Esophagus squamous epithelium (tissue), 5 donors: ENCODE results near the gene DNAH3. TPM values are rescaled to one million over a fixed set of nuclear protein-coding genes. Genes with fewer than 3 reads are reported as not detected.

Experiments used
- DNase-seq: peaks from one replicate; lab custom pipeline; 2025; lab: John Stamatoyannopoulos, UW
- H3K27ac ChIP-seq, 4 donors: fragments of 200-600 bp; sonication (generic); one replicate each; pipeline ENCODE4 v1.5.1; 2016 to 2019; ENCODE audit warnings: mild to moderate bottlenecking in 1 of 4
- H3K27me3 ChIP-seq, 4 donors: fragments of 200-600 bp; sonication (generic); 1 replicate in 3 of 4; 2 replicates in 1 of 4; pipeline versions ENCODE4 v1.5.1 to v1.6.0; 2017 to 2021; ENCODE audit warnings: antibody characterized with exemption in 1 of 4
- H3K36me3 ChIP-seq, 3 donors: fragments of 200-600 bp; sonication (generic); one replicate each; pipeline ENCODE4 v1.5.1; 2016 to 2019
- H3K4me1 ChIP-seq, 3 donors: fragments of 200-600 bp; sonication (generic); one replicate each; pipeline ENCODE4 v1.5.1; 2017 to 2019
- H3K4me3 ChIP-seq, 4 donors: fragments of 200-600 bp; sonication (generic); 1 replicate in 3 of 4; 2 replicates in 1 of 4; pipeline ENCODE4 v1.5.1; 2016 to 2019; ENCODE audit warnings: mild to moderate bottlenecking in 2 of 4, moderate library complexity in 1 of 4
- H3K9me3 ChIP-seq, 3 donors: fragments of 200-600 bp; sonication (generic); one replicate each; pipeline ENCODE4 v1.5.1; 2016 to 2019
- POLR2A ChIP-seq, 4 donors: fragments of 450-650 bp; IDR thresholded peaks; one replicate each; pipeline ENCODE4 v1.6.1; 2017; ENCODE audit warnings: antibody characterized with exemption in 4 of 4, mild to moderate bottlenecking in 4 of 4, moderate library complexity in 3 of 4
- WGBS, 2 donors: methylation state at CpG; one replicate each; pipeline ENCODE4 v1.1.5; 2018; 5-methylcytosine and 5-hydroxymethylcytosine counted together
- intact Hi-C: fragments of 100-400 bp; cut with DNase I; formaldehyde crosslinking; loops from one replicate; pipeline ENCODE4 v1.15.0; 2022
- total RNA-seq, 4 donors: library from RNA; depleted of rRNA; stranded (reverse); fragments of >200 nt; gene quantifications; one replicate each; pipeline ENCODE4 v1.1.0, GENCODE V29; 2016
- TF ChIP-seq, protein P1 (sequence below), 6 experiments: fragments of 450-650 bp in 4 of 6; fragments of 200-600 bp in 2 of 6; sonication (generic) in 2 of 6; IDR thresholded peaks; one replicate each; pipeline ENCODE4 v1.5.1; 2016 to 2019; ENCODE audit warnings: antibody characterized with exemption in 6 of 6, mild to moderate bottlenecking in 4 of 6, moderate library complexity in 4 of 6
- donor health status: DM: yes; HTN: yes; CAD: no.

Gene DNAH3
- total RNA-seq, 4 donors from 2014 or later: 0.57 TPM; not detected in 2

DNA sequence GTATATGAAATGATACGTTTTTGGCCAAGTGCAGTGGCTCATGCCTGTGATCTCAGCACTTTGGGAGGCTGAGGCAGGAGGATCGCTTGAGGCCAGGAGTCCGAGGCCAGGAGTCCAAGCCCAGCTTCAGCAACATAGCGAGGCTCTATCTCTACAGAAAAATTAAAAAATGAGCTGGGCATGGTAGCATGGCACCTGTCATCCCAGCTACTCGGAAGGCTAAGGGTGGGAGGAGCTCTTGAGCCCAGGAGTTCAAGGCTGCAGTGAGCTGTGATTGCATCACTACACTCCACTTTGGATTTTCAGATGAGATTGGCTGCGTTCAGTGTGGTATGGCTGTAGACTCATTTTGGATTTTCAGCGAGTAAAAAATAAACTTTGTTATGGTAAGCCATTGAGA lies 112.4 kb downstream of the DNAH3 start:
- Histone ChIP-seq H3K27me3 (no peaks in the 10 kb centered on the region), H3K4me3 (no peak overlapping the region), H3K9me3 (no peaks in the 10 kb centered on the region), H3K4me1 (no peaks in the 10 kb centered on the region), H3K27ac (no peak overlapping the region), H3K36me3 (no peaks in the 10 kb centered on the region)
- DNase-seq: no peak
- intact Hi-C loops: no loop called here
- TF ChIP-seq, protein P1, sequence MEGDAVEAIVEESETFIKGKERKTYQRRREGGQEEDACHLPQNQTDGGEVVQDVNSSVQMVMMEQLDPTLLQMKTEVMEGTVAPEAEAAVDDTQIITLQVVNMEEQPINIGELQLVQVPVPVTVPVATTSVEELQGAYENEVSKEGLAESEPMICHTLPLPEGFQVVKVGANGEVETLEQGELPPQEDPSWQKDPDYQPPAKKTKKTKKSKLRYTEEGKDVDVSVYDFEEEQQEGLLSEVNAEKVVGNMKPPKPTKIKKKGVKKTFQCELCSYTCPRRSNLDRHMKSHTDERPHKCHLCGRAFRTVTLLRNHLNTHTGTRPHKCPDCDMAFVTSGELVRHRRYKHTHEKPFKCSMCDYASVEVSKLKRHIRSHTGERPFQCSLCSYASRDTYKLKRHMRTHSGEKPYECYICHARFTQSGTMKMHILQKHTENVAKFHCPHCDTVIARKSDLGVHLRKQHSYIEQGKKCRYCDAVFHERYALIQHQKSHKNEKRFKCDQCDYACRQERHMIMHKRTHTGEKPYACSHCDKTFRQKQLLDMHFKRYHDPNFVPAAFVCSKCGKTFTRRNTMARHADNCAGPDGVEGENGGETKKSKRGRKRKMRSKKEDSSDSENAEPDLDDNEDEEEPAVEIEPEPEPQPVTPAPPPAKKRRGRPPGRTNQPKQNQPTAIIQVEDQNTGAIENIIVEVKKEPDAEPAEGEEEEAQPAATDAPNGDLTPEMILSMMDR (IDR thresholded peaks at IDR 0.05): no peak
- no peak for TF ChIP-seq POLR2A (IDR thresholded peaks at IDR 0.05)
- 85 to 89% methylated on average over 7 of the region's 7 CpGs for WGBS, 2 donors

DNA sequence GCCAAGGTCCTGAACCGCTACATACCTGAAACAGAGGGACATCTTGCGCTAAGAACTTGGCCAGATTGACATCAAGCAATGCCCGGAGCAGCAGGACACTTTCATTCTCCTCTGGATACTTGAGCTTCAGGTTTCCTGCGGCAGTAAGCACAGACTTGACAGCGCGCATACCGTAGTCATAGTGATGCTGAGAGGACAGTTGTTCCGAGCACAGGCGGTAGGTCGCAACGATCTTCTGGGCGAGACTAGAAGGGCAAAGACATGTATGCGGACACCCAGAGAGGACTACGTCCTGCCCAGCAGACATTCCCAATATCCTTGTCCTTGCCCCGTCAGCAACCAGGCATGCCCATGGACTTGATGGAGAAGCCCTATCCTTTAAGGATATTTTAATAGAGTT lies 112.9 kb downstream of the DNAH3 start:
- DNase-seq: no peak
- Histone ChIP-seq H3K27me3 (no peaks in the 10 kb centered on the region), H3K4me1 (no peaks in the 10 kb centered on the region), H3K36me3 (no peaks in the 10 kb centered on the region), H3K9me3 (no peaks in the 10 kb centered on the region), H3K4me3 (no peak overlapping the region), H3K27ac (no peak overlapping the region)
- WGBS, 2 donors: 86 to 94% methylated on average over 15 of the region's 15 CpGs
- intact Hi-C loops: no loop called here
- no peak for TF ChIP-seq POLR2A (IDR thresholded peaks at IDR 0.05)
- TF ChIP-seq, protein P1 (IDR thresholded peaks at IDR 0.05): no peak

DNA sequence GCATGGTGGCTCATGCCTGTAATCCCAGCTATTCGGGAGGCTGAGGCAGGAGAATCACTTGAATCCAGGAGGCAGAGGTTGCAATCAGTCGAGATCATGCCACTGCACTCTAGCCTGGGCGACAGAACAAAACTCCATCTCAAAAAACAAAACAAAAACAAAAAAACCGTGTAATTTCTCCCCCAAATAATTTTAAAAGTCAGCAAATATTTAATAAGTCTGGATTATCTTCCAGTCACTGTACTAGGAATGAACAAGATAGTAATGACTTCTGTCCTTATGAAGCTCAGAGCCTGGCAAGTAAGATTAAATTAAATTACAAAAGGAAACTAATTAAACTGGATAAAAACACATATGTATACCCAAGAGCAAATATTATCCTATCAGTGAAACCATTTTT lies 113.5 kb downstream of the DNAH3 start:
- WGBS, 2 donors: 81 to 86% methylated on average over 4 of the region's 4 CpGs
- TF ChIP-seq, protein P1 (IDR thresholded peaks at IDR 0.05): no peak
- TF ChIP-seq POLR2A (IDR thresholded peaks at IDR 0.05): no peak
- H3K36me3 ChIP-seq: no peaks in the 10 kb centered on the region
- DNase-seq: no peak
- H3K4me1 ChIP-seq: no peaks in the 10 kb centered on the region
- no peak overlapping the region for H3K4me3 ChIP-seq
- no peak overlapping the region for H3K27ac ChIP-seq
- H3K9me3 ChIP-seq: no peaks in the 10 kb centered on the region
- intact Hi-C loops: no loop called here
- H3K27me3 ChIP-seq: no peaks in the 10 kb centered on the region

DNA sequence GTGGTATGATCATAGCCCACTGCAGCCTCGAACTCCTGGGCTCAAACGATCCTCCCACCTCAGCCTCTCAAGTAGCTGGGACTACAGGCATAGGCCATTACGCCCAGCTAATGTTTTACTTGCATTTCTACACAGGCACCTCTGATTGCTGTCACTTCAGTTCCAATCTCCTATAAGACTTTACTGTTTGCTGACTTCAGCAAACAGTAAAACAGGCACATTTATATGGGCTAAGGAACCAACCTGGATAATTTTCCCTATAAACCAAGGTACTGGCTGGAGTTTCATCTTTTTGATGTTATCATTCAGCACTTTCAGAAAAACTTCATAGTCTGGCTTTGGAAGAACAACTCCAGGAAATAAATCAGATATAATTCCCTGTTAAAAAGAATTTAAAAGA lies 114.2 kb downstream of the DNAH3 start:
- H3K4me1 ChIP-seq: no peaks in the 10 kb centered on the region
- H3K36me3 ChIP-seq: no peaks in the 10 kb centered on the region
- 80 to 90% methylated on average over 3 of the region's 3 CpGs for WGBS, 2 donors
- TF ChIP-seq, protein P1 (IDR thresholded peaks at IDR 0.05): no peak
- no peak for TF ChIP-seq POLR2A (IDR thresholded peaks at IDR 0.05)
- H3K27me3 ChIP-seq: no peaks in the 10 kb centered on the region
- H3K27ac ChIP-seq: no peak overlapping the region
- intact Hi-C loops: no loop called here
- H3K4me3 ChIP-seq: no peak overlapping the region
- DNase-seq: no peak
- no peaks in the 10 kb centered on the region for H3K9me3 ChIP-seq

DNA sequence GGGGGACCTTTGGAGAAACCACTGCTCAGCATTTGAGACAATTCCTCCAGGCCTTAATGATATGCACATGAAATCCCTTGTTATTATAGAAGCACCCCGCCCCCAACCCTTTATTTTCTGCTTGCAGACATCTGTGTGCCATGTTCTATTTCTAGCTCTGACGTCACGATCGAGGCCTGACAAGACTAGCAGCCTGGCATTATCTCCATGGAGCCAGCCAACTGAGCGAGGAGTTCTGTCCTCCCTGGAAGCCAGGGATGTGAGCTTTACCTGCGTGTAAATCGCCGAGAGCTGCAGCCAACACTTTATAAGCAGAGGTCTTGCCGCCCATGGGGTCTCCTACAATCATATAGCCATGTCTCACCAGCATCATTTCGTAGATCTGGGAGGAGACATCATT lies 116.9 kb downstream of the DNAH3 start:
- Histone ChIP-seq H3K4me3 (no peak overlapping the region), H3K9me3 (no peaks in the 10 kb centered on the region), H3K27me3 (no peaks in the 10 kb centered on the region), H3K36me3 (no peaks in the 10 kb centered on the region), H3K27ac (no peak overlapping the region), H3K4me1 (no peaks in the 10 kb centered on the region)
- no peak for TF ChIP-seq POLR2A (IDR thresholded peaks at IDR 0.05)
- TF ChIP-seq, protein P1 (IDR thresholded peaks at IDR 0.05): no peak
- intact Hi-C loops: no loop called here
- no peak for DNase-seq
- WGBS, 2 donors: 48 to 73% methylated on average over 5 to 9 of the region's 10 CpGs
